CD4-positive, alpha-beta T cell (primary cell): ENCODE data around the gene SGF29. TPM values are rescaled to one million over a fixed set of nuclear protein-coding genes. Genes with fewer than 3 reads are reported as not detected.

Experiments used
- total RNA-seq, 174 experiments: library from RNA in 2 of 174; stranded (reverse) in 2 of 174; gene quantifications; one replicate each; pipeline ENCODE4 v1.2.3 and lab custom pipeline; 2021 to 2026

SGF29 gene
- total RNA-seq, 2 experiments from 2014 or later: 38.9 to 40.3 TPM

Other genes with a start within 250 kb of the SGF29 start
- gene NPIPB6, start 190.4 kb upstream of the SGF29 start, total RNA-seq: 1 to 10 TPM; 2.3 to 2.4 TPM
- gene EIF3CL, start 150.1 kb upstream of the SGF29 start, total RNA-seq: 10 to 100 TPM; 42.7 to 57.8 TPM
- gene NPIPB7, start 81.6 kb upstream of the SGF29 start, total RNA-seq: not detected
- 10 to 100 TPM; 42.7 to 46.3 TPM for gene CLN3, start 61.8 kb upstream of the SGF29 start, total RNA-seq
- 1 to 10 TPM; 5.6 to 6.1 TPM for gene APOBR, start 59.3 kb upstream of the SGF29 start, total RNA-seq
- not detected for gene IL27, start 47.1 kb upstream of the SGF29 start, total RNA-seq
- gene NUPR1, start 14.9 kb upstream of the SGF29 start, total RNA-seq: not detected
- under 1 TPM; 0.19 to 0.45 TPM for gene SULT1A2, start 43.1 kb downstream of the SGF29 start, total RNA-seq
- gene SULT1A1, start 56.1 kb downstream of the SGF29 start, total RNA-seq: 10 to 100 TPM; 13.8 to 14.4 TPM
- under 1 TPM in 1 of 2 experiments, not detected in 1; 0.58 TPM for gene NPIPB8, start 84.1 kb downstream of the SGF29 start, total RNA-seq
- 100 to 1,000 TPM; 220 to 237 TPM for gene EIF3C, start 157.5 kb downstream of the SGF29 start, total RNA-seq
- gene NPIPB9, start 197.9 kb downstream of the SGF29 start, total RNA-seq: 1 to 10 TPM; 1.9 to 2.6 TPM